K562 (cell line): ENCODE results near the gene C9orf50. TPM values are rescaled to one million over a fixed set of nuclear protein-coding genes. Genes with fewer than 3 reads are reported as not detected.

Experiments used
- AFF1 ChIP-seq, 2 experiments: fragments of 450-650 bp; IDR thresholded peaks; 2 replicates each; pipeline ENCODE4 v1.6.1; 2018; ENCODE audit warnings: mild to moderate bottlenecking in 2 of 2, low read depth in 1 of 2; ENCODE audit not compliant: partially characterized antibody in 2 of 2
- EGR1 ChIP-seq: fragments of 450-650 bp; conservative IDR thresholded peaks from 2 replicates; pipeline ENCODE4 v1.6.1; 2017; ENCODE audit warnings: mild to moderate bottlenecking
- MIER1 ChIP-seq: fragments of 450-650 bp; IDR thresholded peaks from 2 replicates; pipeline ENCODE4 v1.6.1; 2016; ENCODE audit warnings: antibody characterized with exemption, mild to moderate bottlenecking, low read depth
- MYC ChIP-seq, 2 experiments: fragments of 250-450 bp in 1 of 2; sonication (Bioruptor Pico) in 1 of 2; IDR thresholded peaks; 2 replicates each; pipeline versions ENCODE4 v1.5.1 to v1.6.1; 2012 to 2021; ENCODE audit warnings: low read depth in 2 of 2, borderline replicate concordance in 1 of 2, improper control_type of control experiment in 1 of 2, low read length in 1 of 2, mild to moderate bottlenecking in 1 of 2, moderate library complexity in 1 of 2
- RAD21 ChIP-seq, 2 experiments: fragments of 250-450 bp in 1 of 2; fragments of 450-650 bp in 1 of 2; sonication (Bioruptor Pico) in 1 of 2; formaldehyde crosslinking in 1 of 2; IDR thresholded peaks in 1 of 2; conservative IDR thresholded peaks in 1 of 2; 2 replicates each; pipeline versions ENCODE4 v1.4.0 to v1.8.0; 2020 to 2022; ENCODE audit warnings: mild to moderate bottlenecking in 2 of 2, moderate library complexity in 1 of 2
- ZBTB7A ChIP-seq: IDR thresholded peaks from 2 replicates; pipeline ENCODE4 v1.6.1; 2011; ENCODE audit warnings: low read depth, mild to moderate bottlenecking, low read length, moderate library complexity, borderline replicate concordance; ENCODE audit not compliant: control insufficient read depth
- ZNF197 ChIP-seq: fragments of 200-800 bp; sonication (Bioruptor generic); IDR thresholded peaks from 2 replicates; pipeline ENCODE4 v1.6.1; 2016; ENCODE audit warnings: low read depth, missing genetic modification characterization, missing compliant biosample characterization
- ZNF76 ChIP-seq: fragments of 250-450 bp; sonication (Bioruptor Pico); IDR thresholded peaks from 2 replicates; pipeline ENCODE4 v1.4.0; 2020; ENCODE audit warnings: mild to moderate bottlenecking, moderate library complexity, borderline replicate concordance
- polyA plus RNA-seq, 8 experiments: library from polyadenylated mRNA; depleted of rRNA in 4 of 8; stranded (reverse) in 5 of 8; unstranded in 3 of 8; fragments of >200 nt; fragmentation: Nextera tagmentation in 2 of 8; fragmentation: Illumina TruSeq in 1 of 8; extraction: Ambion mirVana in 2 of 8; extraction: Trizol in 1 of 8; gene quantifications; 2 replicates each; pipeline versions ENCODE4 v1.2.1 to v1.2.3, GENCODE V29; 2011 to 2014; ENCODE audit warnings: inconsistent platforms in 1 of 8, missing spikeins in 1 of 8
- total RNA-seq, 7 experiments: library from RNA; depleted of rRNA in 6 of 7; stranded (reverse); fragments of >200 nt in 6 of 7; fragmentation: Illumina TruSeq in 2 of 7; extraction: Trizol in 2 of 7; gene quantifications; 2 replicates each; pipeline versions ENCODE4 v1.2.1 to v1.2.3, GENCODE V29; 2011 to 2021; ENCODE audit warnings: low replicate concordance in 1 of 7
- TF ChIP-seq, protein P1 (sequence below): fragments of 250-450 bp; sonication (Bioruptor Pico); IDR thresholded peaks from 2 replicates; pipeline ENCODE4 v1.5.0; 2021
- TF ChIP-seq, protein P2 (sequence below), 2 experiments: fragments of 450-650 bp; IDR thresholded peaks; 2 replicates each; pipeline ENCODE4 v1.6.1; 2016; ENCODE audit warnings: mild to moderate bottlenecking in 2 of 2, borderline replicate concordance in 1 of 2, low read depth in 1 of 2, moderate library complexity in 1 of 2

C9orf50 gene
- total and polyA plus RNA-seq, 9 of the 15 experiments (the other 6 are each of a cell fraction or from before 2014, with no cell fraction given): not detected

- TF ChIP-seq EGR1 (0 out of 2 replicates have a peak, but pooled peaks have one; percentile 42), MYC (IDR thresholded peaks at IDR 0.05; ENCODE audit: low read depth, low read length) (peak; percentile 45), MYC (CRISPR knock-in tag; IDR thresholded peaks at IDR 0.05; ENCODE audit: borderline replicate concordance, low read depth) (no peak), ZNF197 (CRISPR knock-in tag) (no peak), ZNF76 (CRISPR knock-in tag) (no peak), ZBTB7A (peak; percentile 95), MIER1 (no peak), RAD21 (CRISPR knock-in tag; conservative IDR thresholded peaks at IDR 0.05 in 1 of 2, IDR thresholded peaks at IDR 0.05 in 1 of 2) (peak; percentile 98 to 99), AFF1 (IDR thresholded peaks at IDR 0.05; ENCODE audit: low read depth in 1 of 2, partially characterized antibody in 2 of 2) (no peak)
- TF ChIP-seq, protein P1, sequence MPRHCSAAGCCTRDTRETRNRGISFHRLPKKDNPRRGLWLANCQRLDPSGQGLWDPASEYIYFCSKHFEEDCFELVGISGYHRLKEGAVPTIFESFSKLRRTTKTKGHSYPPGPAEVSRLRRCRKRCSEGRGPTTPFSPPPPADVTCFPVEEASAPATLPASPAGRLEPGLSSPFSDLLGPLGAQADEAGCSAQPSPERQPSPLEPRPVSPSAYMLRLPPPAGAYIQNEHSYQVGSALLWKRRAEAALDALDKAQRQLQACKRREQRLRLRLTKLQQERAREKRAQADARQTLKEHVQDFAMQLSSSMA: 0 out of 2 replicates have a peak, but pooled peaks have one; percentile 51
- TF ChIP-seq, protein P2, sequence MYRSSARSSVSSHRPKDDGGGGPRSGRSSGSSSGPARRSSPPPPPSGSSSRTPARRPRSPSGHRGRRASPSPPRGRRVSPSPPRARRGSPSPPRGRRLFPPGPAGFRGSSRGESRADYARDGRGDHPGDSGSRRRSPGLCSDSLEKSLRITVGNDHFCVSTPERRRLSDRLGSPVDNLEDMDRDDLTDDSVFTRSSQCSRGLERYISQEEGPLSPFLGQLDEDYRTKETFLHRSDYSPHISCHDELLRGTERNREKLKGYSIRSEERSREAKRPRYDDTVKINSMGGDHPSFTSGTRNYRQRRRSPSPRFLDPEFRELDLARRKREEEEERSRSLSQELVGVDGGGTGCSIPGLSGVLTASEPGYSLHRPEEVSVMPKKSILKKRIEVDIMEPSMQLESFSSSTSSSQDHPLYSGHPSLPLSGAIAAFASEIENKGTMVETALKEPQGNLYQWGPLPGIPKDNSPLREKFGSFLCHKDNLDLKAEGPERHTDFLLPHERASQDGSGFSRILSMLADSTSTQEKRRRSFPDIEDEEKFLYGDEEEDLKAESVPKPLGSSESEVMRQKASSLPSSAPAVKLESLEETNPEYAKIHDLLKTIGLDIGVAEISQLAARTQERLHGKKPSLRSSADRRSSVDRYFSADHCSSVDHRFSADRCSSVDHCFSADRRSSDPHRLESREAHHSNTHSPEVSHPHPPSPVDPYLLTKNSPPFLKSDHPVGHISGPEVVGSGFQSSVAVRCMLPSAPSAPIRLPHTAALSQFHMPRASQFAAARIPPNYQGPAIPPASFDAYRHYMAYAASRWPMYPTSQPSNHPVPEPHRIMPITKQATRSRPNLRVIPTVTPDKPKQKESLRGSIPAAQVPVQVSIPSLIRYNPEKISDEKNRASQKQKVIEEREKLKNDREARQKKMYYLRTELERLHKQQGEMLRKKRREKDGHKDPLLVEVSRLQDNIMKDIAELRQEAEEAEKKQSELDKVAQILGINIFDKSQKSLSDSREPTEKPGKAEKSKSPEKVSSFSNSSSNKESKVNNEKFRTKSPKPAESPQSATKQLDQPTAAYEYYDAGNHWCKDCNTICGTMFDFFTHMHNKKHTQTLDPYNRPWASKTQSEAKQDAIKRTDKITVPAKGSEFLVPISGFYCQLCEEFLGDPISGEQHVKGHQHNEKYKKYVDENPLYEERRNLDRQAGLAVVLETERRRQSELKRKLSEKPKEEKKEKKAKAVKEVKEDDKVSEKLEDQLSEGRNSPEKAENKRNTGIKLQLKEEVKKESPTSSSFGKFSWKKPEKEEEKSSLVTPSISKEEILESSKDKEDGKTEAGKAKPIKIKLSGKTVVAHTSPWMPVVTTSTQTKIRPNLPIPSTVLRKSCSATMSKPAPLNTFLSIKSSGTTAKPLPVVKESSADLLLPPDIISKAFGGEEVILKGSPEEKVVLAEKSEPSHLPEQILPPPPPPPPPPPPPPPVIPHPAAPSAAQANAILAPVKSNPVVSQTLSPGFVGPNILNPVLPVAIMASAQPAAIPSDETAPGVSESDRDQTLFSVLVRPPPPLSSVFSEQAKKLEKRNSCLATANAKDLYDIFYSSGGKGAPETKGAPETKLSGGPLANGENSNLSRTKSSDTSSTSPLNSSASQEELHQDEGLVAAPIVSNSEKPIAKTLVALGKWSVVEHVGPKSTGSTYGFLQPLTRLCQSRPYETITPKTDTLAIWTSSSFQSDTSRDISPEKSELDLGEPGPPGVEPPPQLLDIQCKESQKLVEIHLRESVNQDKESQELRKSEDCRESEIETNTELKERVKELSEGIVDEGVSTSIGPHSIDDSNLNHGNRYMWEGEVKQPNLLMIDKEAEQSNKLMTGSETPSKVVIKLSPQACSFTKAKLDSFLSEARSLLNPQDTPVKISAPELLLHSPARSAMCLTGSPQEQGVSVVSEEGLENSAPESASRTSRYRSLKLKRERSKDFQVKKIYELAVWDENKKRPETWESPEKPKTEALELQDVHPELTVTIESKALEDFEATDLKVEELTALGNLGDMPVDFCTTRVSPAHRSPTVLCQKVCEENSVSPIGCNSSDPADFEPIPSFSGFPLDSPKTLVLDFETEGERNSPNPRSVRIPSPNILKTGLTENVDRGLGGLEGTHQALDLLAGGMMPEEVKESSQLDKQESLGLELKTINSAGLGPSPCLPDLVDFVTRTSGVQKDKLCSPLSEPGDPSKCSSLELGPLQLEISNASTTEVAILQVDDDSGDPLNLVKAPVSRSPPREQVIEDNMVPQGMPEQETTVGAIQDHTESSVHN (IDR thresholded peaks at IDR 0.05; ENCODE audit: borderline replicate concordance in 1 of 2, low read depth in 1 of 2): no peak
These were observed 10.2 kb downstream of the C9orf50 start (continued) for GRCh38 chr9:129610473-129611306.
